ENCODE measurements around the gene RNF212.
"Not testable (repeated sequence)": the region's sequence is repeated elsewhere in the genome, so short reads cannot be mapped to it uniquely, and the experiment has no call there.

The RNF212 gene

DNA sequence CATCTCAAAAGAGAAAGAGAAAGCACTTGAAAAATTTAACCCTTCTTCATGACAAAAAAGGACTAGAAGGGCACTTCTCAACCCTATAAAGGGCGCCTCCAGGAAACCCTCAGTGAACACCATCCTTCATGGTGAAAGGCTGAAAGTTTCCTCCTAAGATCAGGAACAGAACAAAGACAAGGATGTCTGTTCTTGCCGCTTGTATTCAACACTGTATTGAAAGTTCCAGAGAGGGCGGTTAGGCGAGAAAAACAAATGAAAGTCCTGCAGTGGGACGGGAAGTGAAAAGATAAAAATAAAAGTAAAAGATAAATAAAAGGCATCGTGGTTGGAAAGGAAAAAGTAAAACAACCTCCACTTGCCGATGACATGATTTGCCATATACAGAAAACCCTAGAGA lies 50.9 kb downstream of the RNF212 start:
- TF ChIP-seq JUND (IDR thresholded peaks at IDR 0.05; ENCODE audit: low read depth), result no peak
- DNase-seq (ENCODE audit: low read depth in 1 of 2, low spot score in 1 of 2), result no peak
- in situ Hi-C loops (cut with HindIII; ENCODE audit: low pct_unique_long_range_greater_than_20kb, low sequenced_read_pairs), result no loop called here

DNA sequence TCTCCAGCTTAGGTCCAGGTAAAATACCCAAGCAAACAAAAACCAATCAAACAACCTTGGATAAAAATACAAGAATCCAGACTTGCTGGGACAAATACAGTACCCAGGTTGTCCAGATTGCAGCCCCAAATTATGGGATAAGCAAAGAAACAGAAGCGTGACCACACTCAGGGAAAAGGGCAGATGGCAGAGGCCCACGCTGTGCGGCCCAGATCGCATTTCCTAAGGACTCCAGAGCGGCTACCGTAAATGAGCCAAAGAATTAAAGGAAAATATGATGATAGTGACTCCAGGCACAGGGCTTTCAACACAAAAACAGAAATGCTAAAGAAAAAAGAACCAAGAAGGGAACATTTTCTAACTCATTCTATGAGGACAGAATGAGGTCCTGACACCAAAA lies 51.6 kb downstream of the RNF212 start:
- TF ChIP-seq JUND (IDR thresholded peaks at IDR 0.05; ENCODE audit: low read depth), result no peak
- in situ Hi-C loops (cut with HindIII; ENCODE audit: low pct_unique_long_range_greater_than_20kb, low sequenced_read_pairs), result no loop called here
- no peak for DNase-seq (ENCODE audit: low read depth in 1 of 2, low spot score in 1 of 2)

DNA sequence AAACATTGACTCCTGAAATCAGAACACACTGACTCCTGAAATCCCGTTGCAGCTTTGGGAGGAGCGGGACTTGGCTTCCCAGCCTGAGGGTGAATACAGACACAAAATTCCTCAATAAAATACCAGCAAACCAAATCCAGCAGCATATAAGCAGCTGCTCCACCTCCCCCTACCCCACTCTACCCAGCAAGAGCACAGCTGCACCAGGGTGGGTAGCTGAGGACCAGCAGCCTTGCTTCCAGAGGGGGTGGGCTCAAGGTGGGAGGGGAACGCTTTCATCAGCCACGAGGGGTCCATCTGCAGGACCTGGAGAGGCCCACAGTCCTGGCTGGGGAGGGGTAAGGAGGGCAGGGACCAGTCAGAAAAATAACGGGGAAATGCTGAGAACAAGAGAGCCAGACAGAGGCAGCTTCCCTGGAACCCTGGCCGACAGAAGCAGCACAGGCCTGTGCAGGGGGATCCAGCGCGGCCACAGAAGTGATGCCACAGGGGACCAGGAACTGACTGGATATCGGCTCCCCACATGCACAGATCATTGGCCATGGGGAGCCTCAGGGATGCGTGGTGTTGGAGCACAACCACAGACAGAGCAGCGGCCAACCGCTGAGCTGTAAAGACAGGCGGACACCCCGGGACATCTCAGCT lies 52.2 kb downstream of the RNF212 start:
- in situ Hi-C loops (cut with HindIII; ENCODE audit: low pct_unique_long_range_greater_than_20kb, low sequenced_read_pairs), result no loop called here
- no peak for TF ChIP-seq JUND (IDR thresholded peaks at IDR 0.05; ENCODE audit: low read depth)
- DNase-seq (ENCODE audit: low read depth in 1 of 2, low spot score in 1 of 2), result no peak

DNA sequence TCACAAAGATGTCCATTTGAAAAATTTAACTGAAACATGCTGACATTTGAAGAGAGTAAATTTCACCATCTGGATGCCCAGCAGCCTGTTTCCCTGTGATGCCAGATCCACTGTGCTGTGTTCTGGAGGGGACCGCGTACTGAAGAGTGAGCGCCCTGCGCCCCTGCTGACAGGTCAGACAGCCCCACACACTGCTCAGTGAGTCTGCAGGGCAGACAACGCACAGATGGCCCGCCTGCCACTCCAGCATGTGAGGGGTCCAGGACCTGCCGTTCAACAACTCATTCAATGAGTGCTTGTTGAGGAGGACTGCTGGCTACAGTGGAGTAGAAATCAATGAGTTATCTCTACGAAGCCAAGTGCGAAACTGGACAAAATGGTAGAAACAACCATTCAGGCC lies 52.7 kb downstream of the RNF212 start:
- in situ Hi-C loops (cut with HindIII; ENCODE audit: low pct_unique_long_range_greater_than_20kb, low sequenced_read_pairs), result no loop called here
- no peak for DNase-seq (ENCODE audit: low read depth in 1 of 2, low spot score in 1 of 2)
- no peak for TF ChIP-seq JUND (IDR thresholded peaks at IDR 0.05; ENCODE audit: low read depth)

DNA sequence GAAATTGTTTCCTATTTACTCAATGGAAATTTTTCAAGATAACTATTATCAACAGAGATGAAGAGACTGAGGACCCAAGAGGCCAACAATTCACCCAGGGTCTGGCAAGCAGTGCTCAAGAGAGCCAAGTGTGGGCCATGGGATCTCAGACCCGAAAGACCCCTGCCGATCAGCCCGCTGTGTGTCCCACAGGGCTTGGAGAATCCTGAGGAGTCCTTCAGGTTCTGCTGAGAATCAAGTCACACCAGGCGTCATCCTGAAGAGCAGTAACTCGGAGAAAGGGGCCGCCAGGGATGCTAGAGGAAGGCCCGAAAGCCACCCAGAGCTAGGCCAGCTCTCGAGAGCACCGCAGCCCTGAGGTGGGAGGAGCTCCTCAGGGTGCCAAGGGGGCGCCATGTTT lies 53.2 kb downstream of the RNF212 start:
- in situ Hi-C loops (cut with HindIII; ENCODE audit: low pct_unique_long_range_greater_than_20kb, low sequenced_read_pairs), result no loop called here
- DNase-seq (ENCODE audit: low read depth in 1 of 2, low spot score in 1 of 2), result no peak

DNA sequence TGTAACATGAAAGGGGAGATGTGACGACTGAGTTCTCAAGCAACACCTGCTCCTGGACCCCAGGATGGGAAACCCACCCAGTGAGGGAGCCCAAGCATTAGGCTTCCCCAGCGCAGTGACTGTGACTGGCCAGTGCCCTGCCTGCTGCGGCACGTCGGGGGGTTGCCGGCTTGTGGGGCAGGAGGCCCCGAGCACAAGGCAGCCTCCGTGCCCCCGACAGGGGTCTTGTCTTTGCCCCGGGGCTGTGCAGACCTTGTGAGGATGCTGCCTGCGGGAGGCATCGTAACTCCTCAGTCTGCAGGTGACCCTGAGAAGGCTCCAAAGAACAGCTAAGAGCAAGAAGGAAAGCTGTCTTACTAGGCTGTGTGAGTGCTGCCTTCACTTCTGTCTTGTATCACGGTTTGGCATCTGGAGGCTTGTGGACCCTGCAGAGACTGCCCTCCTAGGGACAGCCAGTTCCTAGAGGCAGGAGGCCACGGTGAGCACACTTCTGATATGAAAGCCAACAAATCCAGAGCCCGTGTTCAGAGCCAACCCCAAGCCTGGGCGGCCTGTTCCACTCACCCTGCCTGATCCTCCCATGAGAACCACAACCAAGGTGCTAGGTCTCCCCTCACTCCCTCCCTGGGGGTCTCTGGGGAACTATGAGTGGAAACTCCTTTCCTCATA lies 54.2 kb downstream of the RNF212 start:
- in situ Hi-C loops (cut with HindIII; ENCODE audit: low pct_unique_long_range_greater_than_20kb, low sequenced_read_pairs), result no loop called here
- no peak for TF ChIP-seq JUND (IDR thresholded peaks at IDR 0.05; ENCODE audit: low read depth)

More for the DNA sequence above, 53.2 kb downstream of the RNF212 start:
- no peak for TF ChIP-seq JUND (IDR thresholded peaks at IDR 0.05; ENCODE audit: low read depth)

DNA sequence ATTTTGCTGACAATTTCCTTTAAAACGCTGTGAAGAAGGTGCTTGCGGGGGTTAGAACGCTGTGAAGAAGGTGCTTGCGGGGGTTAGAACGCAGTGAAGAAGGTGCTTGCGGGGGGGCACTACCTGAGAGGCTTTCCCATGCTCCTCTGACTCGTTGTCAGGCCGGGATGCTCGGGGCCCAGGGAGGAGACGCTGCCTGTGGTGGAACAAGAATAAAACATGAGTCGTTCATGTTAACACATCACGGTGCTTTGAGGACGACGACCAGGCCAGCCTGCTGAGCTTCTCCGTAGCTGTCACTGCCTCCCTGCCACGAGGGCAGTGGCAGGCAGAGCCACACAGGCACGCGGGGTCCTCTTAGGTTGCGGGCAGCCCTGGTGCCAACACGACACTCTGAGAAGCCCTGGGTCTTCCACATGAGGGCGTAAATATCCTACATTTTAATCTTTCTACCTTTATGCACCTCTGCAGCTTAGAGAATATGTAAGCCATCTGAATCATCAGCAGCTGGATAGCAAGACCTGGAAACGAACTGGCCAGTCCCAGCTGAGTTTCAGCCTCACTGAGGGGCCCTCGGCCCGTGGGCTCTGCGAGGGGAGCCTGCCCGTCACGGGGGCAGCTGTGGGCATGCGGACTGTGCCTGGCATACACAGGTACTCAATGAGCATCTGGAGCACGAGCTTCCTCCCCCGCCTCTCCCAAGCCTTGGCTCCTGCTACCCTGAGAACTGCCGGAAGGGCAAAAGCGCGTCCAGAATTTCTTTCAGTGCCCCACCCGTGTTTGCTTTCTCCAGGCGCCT lies 55.0 kb downstream of the RNF212 start:
- TF ChIP-seq JUND (IDR thresholded peaks at IDR 0.05; ENCODE audit: low read depth), result no peak
- in situ Hi-C loops (cut with HindIII; ENCODE audit: low pct_unique_long_range_greater_than_20kb, low sequenced_read_pairs), result no loop called here
- DNase-seq (ENCODE audit: low read depth in 1 of 2, low spot score in 1 of 2), result no peak

More for the DNA sequence above, 54.2 kb downstream of the RNF212 start:
- no peak for DNase-seq (ENCODE audit: low read depth in 1 of 2, low spot score in 1 of 2)

DNA sequence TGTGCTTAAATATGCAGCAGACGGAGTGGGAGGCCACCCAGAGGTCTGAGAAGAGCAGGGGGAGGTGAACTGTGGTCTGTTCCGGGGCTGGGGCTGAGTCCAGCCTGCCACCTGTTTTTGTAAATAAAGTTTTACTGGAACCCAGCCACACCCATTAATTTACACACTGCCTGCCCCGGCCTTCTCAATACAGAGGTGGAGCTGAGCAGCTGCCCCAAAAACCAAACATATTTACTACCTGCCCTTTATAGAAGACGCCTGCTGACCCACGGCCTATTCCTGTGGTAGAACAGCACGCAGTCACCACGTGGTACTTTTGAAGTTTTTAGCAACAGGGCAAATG lies 56.0 kb downstream of the RNF212 start:
- DNase-seq (ENCODE audit: low read depth in 1 of 2, low spot score in 1 of 2), result no peak
- in situ Hi-C loops (cut with HindIII; ENCODE audit: low pct_unique_long_range_greater_than_20kb, low sequenced_read_pairs), result no loop called here

DNA sequence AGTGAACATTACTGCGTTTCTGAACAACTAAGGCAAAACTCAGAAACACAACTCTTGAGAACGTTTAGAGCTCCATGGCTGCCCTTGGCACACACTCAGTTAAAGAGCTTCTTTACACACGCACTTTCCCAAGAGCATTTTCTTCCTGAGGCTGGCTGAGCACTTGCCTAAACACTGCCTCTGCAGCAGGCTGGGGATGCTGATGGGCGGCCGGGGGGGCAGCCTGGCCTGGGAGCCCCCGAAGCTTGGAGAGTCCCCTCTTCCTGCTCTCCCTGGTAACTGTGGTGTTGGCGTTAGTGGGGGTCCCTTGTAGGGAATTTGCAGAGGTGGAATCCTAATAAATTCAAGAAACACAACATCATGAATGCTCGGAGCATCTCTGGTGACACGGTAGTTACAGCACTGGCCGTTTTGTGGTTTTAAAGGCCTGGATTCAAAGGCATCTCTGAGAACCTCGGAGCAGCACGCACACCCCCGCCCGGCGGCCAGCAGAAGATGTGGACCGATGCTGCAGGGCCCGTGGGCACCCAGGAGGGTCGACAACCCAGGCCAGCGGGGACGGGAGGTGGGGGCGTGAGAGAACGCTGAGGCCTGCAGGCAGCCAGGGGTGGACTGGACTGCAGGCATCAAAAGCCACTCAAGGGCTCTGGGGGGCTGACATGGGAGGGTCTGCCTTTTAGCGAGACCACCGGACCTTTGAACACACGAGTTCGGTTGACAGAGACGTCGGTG lies 56.5 kb downstream of the RNF212 start:
- in situ Hi-C loops (cut with HindIII; ENCODE audit: low pct_unique_long_range_greater_than_20kb, low sequenced_read_pairs), result no loop called here
- no peak for DNase-seq (ENCODE audit: low read depth in 1 of 2, low spot score in 1 of 2)
- no peak for TF ChIP-seq JUND (IDR thresholded peaks at IDR 0.05; ENCODE audit: low read depth)

More for the DNA sequence above, 56.0 kb downstream of the RNF212 start:
- TF ChIP-seq JUND (IDR thresholded peaks at IDR 0.05; ENCODE audit: low read depth), result no peak

DNA sequence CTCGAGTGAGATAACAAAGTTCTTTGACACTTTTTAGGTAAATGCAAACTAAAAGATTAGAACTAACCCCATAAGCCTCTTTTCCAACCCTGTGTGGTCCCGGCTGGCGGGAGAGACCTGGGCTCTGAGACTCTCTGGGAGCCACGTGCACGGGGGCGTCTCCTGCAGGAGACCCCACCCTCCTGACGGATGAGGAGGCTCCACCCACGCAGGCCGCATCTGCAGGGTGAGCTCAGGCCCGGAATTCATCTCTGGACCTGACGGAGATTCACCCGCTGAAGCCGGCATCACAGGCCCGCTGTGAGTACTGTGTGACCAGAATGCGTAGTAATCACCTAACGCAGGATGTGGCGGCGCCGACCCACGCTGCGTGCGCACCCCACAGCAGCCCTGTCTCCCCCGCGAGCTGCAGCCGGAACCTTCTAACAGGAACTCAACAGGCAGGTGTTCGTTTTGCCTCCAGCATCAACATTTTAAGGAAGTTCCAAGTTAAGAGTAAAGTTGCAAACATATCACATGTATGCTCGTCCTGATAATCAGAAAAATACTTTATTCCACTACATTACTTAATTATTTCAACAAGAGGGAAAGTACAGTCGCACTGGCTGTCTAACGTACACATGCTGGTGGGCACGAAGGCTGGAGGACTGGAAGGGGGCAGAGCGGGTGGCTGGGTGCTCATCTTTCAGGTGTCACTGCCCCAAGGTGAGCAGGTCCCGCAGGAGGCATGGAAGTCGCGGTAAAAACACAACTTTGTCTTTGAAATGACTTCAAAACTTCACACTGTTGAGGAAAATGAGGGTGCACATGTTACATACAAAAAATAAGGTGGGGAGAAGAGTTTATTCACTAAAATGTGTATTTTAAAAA lies 57.4 kb downstream of the RNF212 start:
- in situ Hi-C loops (cut with HindIII; ENCODE audit: low pct_unique_long_range_greater_than_20kb, low sequenced_read_pairs), result no loop called here
- TF ChIP-seq JUND (IDR thresholded peaks at IDR 0.05; ENCODE audit: low read depth), result no peak
- DNase-seq (ENCODE audit: low read depth in 1 of 2, low spot score in 1 of 2), result no peak

DNA sequence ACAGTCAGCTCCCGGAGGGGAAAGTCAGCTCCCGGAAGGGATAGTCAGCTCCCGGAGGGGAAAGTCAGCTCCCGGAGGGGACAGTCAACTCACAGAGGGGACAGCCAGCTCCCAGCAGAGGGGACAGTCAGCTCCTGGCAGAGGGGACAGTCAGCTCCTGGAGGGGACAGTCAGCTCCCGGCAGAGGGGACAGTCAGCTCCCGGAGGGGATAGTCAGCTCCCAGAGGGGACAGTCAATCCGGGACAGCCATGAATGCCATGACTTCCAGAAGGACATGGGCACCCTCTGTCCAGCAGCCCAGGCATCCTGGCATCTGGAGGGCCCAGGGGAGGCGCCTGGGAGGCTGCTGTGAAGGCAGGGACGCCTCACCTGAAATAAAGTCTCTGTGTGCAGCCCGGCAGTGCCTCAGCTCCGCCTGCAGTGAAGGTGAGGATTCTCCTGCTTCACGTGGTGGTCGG lies 58.1 kb downstream of the RNF212 start:
- DNase-seq (ENCODE audit: low read depth in 1 of 2, low spot score in 1 of 2); in situ Hi-C loops (cut with HindIII; ENCODE audit: low pct_unique_long_range_greater_than_20kb, low sequenced_read_pairs): not testable (repeated sequence)

DNA sequence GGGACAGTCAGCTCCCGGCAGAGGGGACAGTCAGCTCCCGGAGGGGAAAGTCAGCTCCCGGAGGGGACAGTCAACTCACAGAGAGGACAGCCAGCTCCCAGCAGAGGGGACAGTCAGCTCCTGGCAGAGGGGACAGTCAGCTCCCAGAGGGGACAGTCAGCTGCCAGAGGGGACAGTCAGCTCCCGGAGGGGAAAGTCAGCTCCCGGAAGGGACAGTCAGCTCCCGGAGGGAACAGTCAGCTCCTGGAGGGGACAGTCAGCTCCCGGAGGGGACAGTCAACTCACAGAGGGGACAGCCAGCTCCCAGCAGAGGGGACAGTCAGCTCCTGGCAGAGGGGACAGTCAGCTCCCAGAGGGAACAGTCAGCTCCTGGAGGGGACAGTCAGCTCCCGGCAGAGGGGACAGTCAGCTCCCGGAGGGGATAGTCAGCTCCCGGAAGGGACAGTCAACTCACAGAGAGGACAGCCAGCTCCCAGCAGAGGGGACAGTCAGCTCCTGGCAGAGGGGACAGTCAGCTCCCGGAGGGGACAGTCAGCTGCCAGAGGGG lies 58.6 kb downstream of the RNF212 start:
- DNase-seq (ENCODE audit: low read depth in 1 of 2, low spot score in 1 of 2); in situ Hi-C loops (cut with HindIII; ENCODE audit: low pct_unique_long_range_greater_than_20kb, low sequenced_read_pairs): not testable (repeated sequence)

DNA sequence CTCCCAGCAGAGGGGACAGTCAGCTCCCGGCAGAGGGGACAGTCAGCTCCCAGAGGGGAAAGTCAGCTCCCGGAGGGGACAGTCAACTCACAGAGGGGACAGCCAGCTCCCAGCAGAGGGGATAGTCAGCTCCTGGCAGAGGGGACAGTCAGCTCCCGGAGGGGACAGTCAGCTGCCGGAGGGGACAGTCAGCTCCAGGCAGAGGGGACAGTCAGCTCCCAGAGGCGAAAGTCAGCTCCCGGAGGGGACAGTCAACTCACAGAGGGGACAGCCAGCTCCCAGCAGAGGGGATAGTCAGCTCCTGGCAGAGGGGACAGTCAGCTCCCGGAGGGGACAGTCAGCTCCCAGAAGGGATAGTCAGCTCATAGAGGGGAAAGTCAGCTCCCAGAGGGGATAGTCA lies 59.5 kb downstream of the RNF212 start:
- not testable (repeated sequence) for DNase-seq (ENCODE audit: low read depth in 1 of 2, low spot score in 1 of 2)

More for the DNA sequence above, 59.5 kb downstream of the RNF212 start:
- in situ Hi-C loops (cut with HindIII; ENCODE audit: low pct_unique_long_range_greater_than_20kb, low sequenced_read_pairs), result not testable (repeated sequence)

Data from T47D (cell line).